Measurements from ENCODE around the gene OTUB2. TPM values are rescaled to one million over a fixed set of nuclear protein-coding genes. Genes with fewer than 3 reads are reported as not detected.

Gene OTUB2
- total RNA-seq, 1 donor from 2014 or later, result 6.8 TPM

GRCh38 chr14:94045563-94046345 lies 19.6 kb downstream of the OTUB2 start:
- Mint-ChIP-seq H3K36me3 (peaks cover 17% of the 10 kb centered on the region), H3K27ac (no peak overlapping the region), H3K9me3 (no peaks in the 10 kb centered on the region), H3K27me3 (ENCODE audit: insufficient read depth, low read depth) (peaks cover 13% of the 10 kb centered on the region), H3K4me1 (peaks cover 40% of the 10 kb centered on the region), H3K4me3 (peak overlapping the region; percentile 18)
- Histone ChIP-seq H2AFZ (replicated peaks) (no peak overlapping the region), H4K20me1 (ENCODE audit: low read depth) (no peaks in the 10 kb centered on the region), H3K27ac (no peak overlapping the region), H3K9me3 (ENCODE audit: low read depth) (no peaks in the 10 kb centered on the region), H3K27me3 (no peaks in the 10 kb centered on the region), H3F3A (ENCODE audit: low read depth) (no peaks in the 10 kb centered on the region), H3K4me2 (no peak overlapping the region), H3K4me1 (no peaks in the 10 kb centered on the region), H3K79me2 (ENCODE audit: low read depth) (no peaks in the 10 kb centered on the region), H3K4me3 (no peak overlapping the region), H3K9ac (no peak overlapping the region), H3K36me3 (no peaks in the 10 kb centered on the region)
- no peak for DNase-seq (ENCODE audit: low spot score)
- TF ChIP-seq EZH2 (IDR thresholded peaks at IDR 0.05), result no peak
- TF ChIP-seq EZH2phosphoT487 (IDR thresholded peaks at IDR 0.05), result no peak
- no peak for TF ChIP-seq CTCF (IDR thresholded peaks at IDR 0.05)

GRCh38 chr14:94046696-94047250 lies 20.6 kb downstream of the OTUB2 start:
- peaks cover 42% of the 10 kb centered on the region for H3K4me1 Mint-ChIP-seq
- no peak overlapping the region for H3K4me2 ChIP-seq
- H3K9me3 ChIP-seq (ENCODE audit: low read depth), result no peaks in the 10 kb centered on the region
- TF ChIP-seq CTCF (IDR thresholded peaks at IDR 0.05), result no peak
- no peak for TF ChIP-seq EZH2 (IDR thresholded peaks at IDR 0.05)
- no peak for TF ChIP-seq EZH2phosphoT487 (IDR thresholded peaks at IDR 0.05)
- peaks cover 8% of the 10 kb centered on the region for H3K27me3 Mint-ChIP-seq (ENCODE audit: insufficient read depth, low read depth)
- H3K79me2 ChIP-seq (ENCODE audit: low read depth), result no peaks in the 10 kb centered on the region
- H3K4me3 ChIP-seq, result no peak overlapping the region
- peaks cover 4% of the 10 kb centered on the region for H3K4me1 ChIP-seq
- no peak for DNase-seq (ENCODE audit: low spot score)
- no peaks in the 10 kb centered on the region for H3K9me3 Mint-ChIP-seq
- no peak overlapping the region for H3K27ac Mint-ChIP-seq
- no peak overlapping the region for H3K4me3 Mint-ChIP-seq
- no peaks in the 10 kb centered on the region for H3K27me3 ChIP-seq
- no peaks in the 10 kb centered on the region for H3K36me3 ChIP-seq
- H3K9ac ChIP-seq, result no peak overlapping the region
- H2AFZ ChIP-seq (replicated peaks), result no peak overlapping the region
- no peaks in the 10 kb centered on the region for H4K20me1 ChIP-seq (ENCODE audit: low read depth)
- H3K36me3 Mint-ChIP-seq, result peaks cover 23% of the 10 kb centered on the region
- no peaks in the 10 kb centered on the region for H3F3A ChIP-seq (ENCODE audit: low read depth)
- no peak overlapping the region for H3K27ac ChIP-seq

- Histone ChIP-seq H3K4me2 (no peak overlapping the region), H3K36me3 (no peaks in the 10 kb centered on the region), H4K20me1 (ENCODE audit: low read depth) (no peaks in the 10 kb centered on the region), H3K4me1 (peaks cover 4% of the 10 kb centered on the region), H3K9me3 (ENCODE audit: low read depth) (no peaks in the 10 kb centered on the region), H2AFZ (replicated peaks) (no peak overlapping the region), H3K9ac (no peak overlapping the region), H3F3A (ENCODE audit: low read depth) (no peaks in the 10 kb centered on the region), H3K4me3 (no peak overlapping the region), H3K27ac (no peak overlapping the region), H3K27me3 (no peaks in the 10 kb centered on the region), H3K79me2 (ENCODE audit: low read depth) (no peaks in the 10 kb centered on the region)
- no peaks in the 10 kb centered on the region for H3K9me3 Mint-ChIP-seq
- no peak for TF ChIP-seq EZH2 (IDR thresholded peaks at IDR 0.05)
- TF ChIP-seq CTCF (IDR thresholded peaks at IDR 0.05), result no peak
- TF ChIP-seq EZH2phosphoT487 (IDR thresholded peaks at IDR 0.05), result no peak
- peaks cover 45% of the 10 kb centered on the region for H3K4me1 Mint-ChIP-seq
- H3K27ac Mint-ChIP-seq, result no peak overlapping the region
- H3K36me3 Mint-ChIP-seq, result peaks cover 29% of the 10 kb centered on the region
- no peak for DNase-seq (ENCODE audit: low spot score)
- peaks cover 6% of the 10 kb centered on the region for H3K27me3 Mint-ChIP-seq (ENCODE audit: insufficient read depth, low read depth)
- no peak overlapping the region for H3K4me3 Mint-ChIP-seq
These were observed 21.4 kb downstream of the OTUB2 start for GRCh38 chr14:94047581-94047980.
